Coronary artery (tissue), 2 donors: ENCODE results near the gene EPHB2.
"Not testable (repeated sequence)": the region's sequence is repeated elsewhere in the genome, so short reads cannot be mapped to it uniquely, and the experiment has no call there.

ENCODE experiments used
- DNase-seq: peaks from one replicate; pipeline ENCODE4 v3.0.0-alpha.2; 2017; ENCODE audit warnings: low spot score
- H3K27ac ChIP-seq, 2 donors: fragments of 200-600 bp; sonication (generic); one replicate each; pipeline ENCODE4 v1.5.1; 2016 to 2019
- H3K4me3 ChIP-seq: fragments of 200-600 bp; sonication (generic); 2 replicates; pipeline ENCODE4 v1.5.1; 2016; ENCODE audit warnings: mild to moderate bottlenecking, moderate library complexity
- CTCF ChIP-seq: fragments of 200-600 bp; sonication (generic); IDR thresholded peaks from one replicate; pipeline ENCODE4 v1.5.1; 2019; ENCODE audit warnings: antibody characterized with exemption

EPHB2 gene

GRCh38 chr1:22830757-22831340 lies 120.2 kb downstream of the EPHB2 start:
- no peak for TF ChIP-seq CTCF
- no peak overlapping the region for H3K27ac ChIP-seq
- no peak overlapping the region for H3K4me3 ChIP-seq
- DNase-seq: no peak

DNA sequence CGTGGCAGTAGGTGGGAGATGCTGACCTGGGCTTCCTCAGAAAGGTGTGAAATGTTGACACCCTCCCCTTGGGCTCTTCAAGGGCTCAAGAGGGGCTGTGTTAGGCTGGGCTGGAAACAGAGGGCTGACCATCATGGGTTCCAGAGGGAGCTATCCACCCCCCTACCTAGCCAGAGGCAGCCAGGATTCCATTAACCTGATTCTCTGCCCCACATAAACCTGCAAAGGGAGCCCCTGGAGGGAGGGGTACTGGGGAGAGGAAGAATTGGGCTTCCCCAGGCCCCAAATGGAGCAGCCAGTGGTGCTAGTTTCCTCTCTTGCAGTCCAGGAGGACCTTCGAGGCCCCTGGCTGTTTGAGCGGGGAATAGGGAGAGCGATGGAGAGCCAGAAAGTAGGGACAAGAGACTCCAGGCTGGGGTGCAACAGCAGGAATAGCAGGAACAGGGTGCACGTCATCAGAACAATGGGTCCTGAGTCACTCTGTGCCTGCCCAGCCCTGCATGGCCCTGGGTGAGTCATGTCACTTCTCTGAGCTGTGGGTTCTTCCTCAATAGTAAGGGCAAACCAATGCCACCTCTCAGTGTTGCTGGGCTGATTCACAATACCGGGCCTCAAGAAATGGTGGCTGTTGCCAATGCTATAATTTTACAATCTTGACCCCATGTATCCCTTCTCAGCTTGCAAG lies 121.2 kb downstream of the EPHB2 start:
- DNase-seq: no peak
- H3K27ac ChIP-seq: no peak overlapping the region
- H3K4me3 ChIP-seq: no peak overlapping the region
- TF ChIP-seq CTCF: no peak

DNA sequence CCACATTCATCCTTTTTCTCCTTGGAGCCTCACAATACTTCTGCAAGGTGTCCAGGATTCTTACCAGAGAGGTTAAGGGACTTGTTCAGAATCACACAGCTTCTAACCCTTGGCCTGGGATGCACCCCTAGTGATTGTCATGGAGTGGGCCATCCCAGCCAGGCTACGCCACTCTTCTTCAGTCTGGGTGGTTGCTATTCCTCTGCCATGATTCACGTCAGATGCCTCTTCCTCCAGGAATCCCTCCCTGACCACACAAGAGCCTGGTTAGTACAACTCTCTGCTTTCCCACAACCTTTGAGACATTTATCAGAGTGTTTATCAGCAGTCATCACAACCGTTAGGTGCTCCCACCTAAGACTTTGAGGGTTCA lies 121.8 kb downstream of the EPHB2 start:
- no peak overlapping the region for H3K27ac ChIP-seq
- DNase-seq: no peak
- no peak overlapping the region for H3K4me3 ChIP-seq
- TF ChIP-seq CTCF: no peak

- H3K27ac ChIP-seq: no peak overlapping the region
- TF ChIP-seq CTCF: no peak
- DNase-seq: no peak
- no peak overlapping the region for H3K4me3 ChIP-seq
Measured at GRCh38 chr1:22833699-22834098, 123.1 kb downstream of the EPHB2 start.

GRCh38 chr1:22834420-22834819 lies 123.8 kb downstream of the EPHB2 start:
- DNase-seq, H3K4me3 ChIP-seq, H3K27ac ChIP-seq: not testable (repeated sequence)

- Histone ChIP-seq H3K27ac (no peak overlapping the region), H3K4me3 (no peak overlapping the region)
- no peak for TF ChIP-seq CTCF
- no peak for DNase-seq
Measured at GRCh38 chr1:22835636-22836319, 125.1 kb downstream of the EPHB2 start.

- H3K27ac ChIP-seq: no peak overlapping the region
- no peak for DNase-seq
- no peak for TF ChIP-seq CTCF
- H3K4me3 ChIP-seq: no peak overlapping the region
Measured at GRCh38 chr1:22836850-22837249, 126.2 kb downstream of the EPHB2 start.
